GM21737 (cell line): ENCODE data around the gene JOSD2.
A peak's percentile ranks its signal among the peaks of the same experiment; 100 is the strongest.
"Not testable (repeated sequence)": the region's sequence is repeated elsewhere in the genome, so short reads cannot be mapped to it uniquely, and the experiment has no call there.

Experiments used
- ATAC-seq: cut with Tn5 transposase; IDR thresholded peaks from one replicate; pipeline ENCODE4 v1.9.1; 2021; ENCODE audit warnings: mild to moderate bottlenecking, moderate library complexity; ENCODE audit not compliant: unreplicated experiment

The JOSD2 gene

GRCh38 chr19:50478901-50479715, 31.9 kb downstream of the JOSD2 start:
- no peak for ATAC-seq

- no peak for ATAC-seq
Observed at GRCh38 chr19:50477751-50478515, 33.1 kb downstream of the JOSD2 start.

- ATAC-seq = no peak
Observed at GRCh38 chr19:50476907-50477238, 34.1 kb downstream of the JOSD2 start.

- peak; percentile 81 for ATAC-seq
Observed at GRCh38 chr19:50476224-50476906, 34.6 kb downstream of the JOSD2 start, which contains the start of the genes EMC10 and GARIN5A. Gene EMC10 (plus strand): TSS chr19:50476507. CDS start chr19:50476545, 38 bp downstream. Gene GARIN5A (minus strand): TSS chr19:50476848. CDS start chr19:50476388, 460 bp downstream.

- ATAC-seq = peak; percentile 24
Observed at GRCh38 chr19:50475736-50476223, 35.2 kb downstream of the JOSD2 start.

- ATAC-seq = no peak
Observed at GRCh38 chr19:50475101-50475568, 35.9 kb downstream of the JOSD2 start.

- not testable (repeated sequence) for ATAC-seq
Observed at GRCh38 chr19:50473336-50473735, 37.7 kb downstream of the JOSD2 start.

- ATAC-seq = no peak
Observed at GRCh38 chr19:50468818-50469217, 42.2 kb downstream of the JOSD2 start.

GRCh38 chr19:50467566-50467965, 43.4 kb downstream of the JOSD2 start:
- no peak for ATAC-seq

GRCh38 chr19:50466706-50467039, 44.3 kb downstream of the JOSD2 start:
- no peak for ATAC-seq

- no peak for ATAC-seq
Observed at GRCh38 chr19:50465986-50466705, 44.8 kb downstream of the JOSD2 start.

- no peak for ATAC-seq
Observed at GRCh38 chr19:50465000-50465399, 46.0 kb downstream of the JOSD2 start.

GRCh38 chr19:50464348-50464747, 46.6 kb downstream of the JOSD2 start:
- ATAC-seq = no peak

GRCh38 chr19:50462970-50463369, 48.0 kb downstream of the JOSD2 start:
- no peak for ATAC-seq

GRCh38 chr19:50461066-50461875, 49.7 kb downstream of the JOSD2 start:
- ATAC-seq = no peak

- ATAC-seq = peak; percentile 56
Observed at GRCh38 chr19:50460161-50460765, 50.7 kb downstream of the JOSD2 start.

- no peak for ATAC-seq
Observed at GRCh38 chr19:50459638-50460037, 51.4 kb downstream of the JOSD2 start.

GRCh38 chr19:50459067-50459456, 51.9 kb downstream of the JOSD2 start:
- ATAC-seq = no peak

- no peak for ATAC-seq
Observed at GRCh38 chr19:50458396-50459066, 52.5 kb downstream of the JOSD2 start.
